Neutrophil (primary cell): Measurements from ENCODE around the gene PADI1.

Experiments
- H3K27ac ChIP-seq: fragments of 200-600 bp; sonication (generic); 2 replicates; pipeline ENCODE4 v1.5.1; 2016; ENCODE audit warnings: mild to moderate bottlenecking, moderate library complexity
- H3K27me3 ChIP-seq: fragments of 200-600 bp; sonication (generic); 2 replicates; pipeline ENCODE4 v1.6.0; 2016; ENCODE audit warnings: mild to moderate bottlenecking
- H3K36me3 ChIP-seq: fragments of 200-600 bp; sonication (generic); 2 replicates; pipeline ENCODE4 v1.5.1; 2017
- H3K4me1 ChIP-seq, 2 experiments: fragments of 200-600 bp in 1 of 2; sonication (generic) in 1 of 2; 1 replicate in 1 of 2; 2 replicates in 1 of 2; pipeline versions ENCODE4 v1.5.1 to v1.6.1; 2013 to 2016; ENCODE audit warnings: low read depth in 1 of 2, low read length in 1 of 2, mild to moderate bottlenecking in 1 of 2, moderate library complexity in 1 of 2; ENCODE audit not compliant: control insufficient read depth in 1 of 2, insufficient read depth in 1 of 2
- H3K4me3 ChIP-seq, 2 experiments: fragments of 200-600 bp in 1 of 2; sonication (generic) in 1 of 2; 1 replicate in 1 of 2; 2 replicates in 1 of 2; pipeline ENCODE4 v1.5.1; 2013 to 2016; ENCODE audit warnings: low read depth in 1 of 2, low read length in 1 of 2, mild to moderate bottlenecking in 1 of 2, moderate library complexity in 1 of 2
- H3K9me3 ChIP-seq: fragments of 200-600 bp; sonication (generic); 2 replicates; pipeline ENCODE4 v1.5.1; 2016
- CTCF ChIP-seq: fragments of 200-600 bp; sonication (generic); IDR thresholded peaks from 2 replicates; pipeline ENCODE4 v1.5.1; 2016; ENCODE audit warnings: antibody characterized with exemption

PADI1 gene

GRCh38 chr1:17230671-17231310 lies 25.9 kb downstream of the PADI1 start:
- Histone ChIP-seq H3K4me1 (peaks cover 4% of the 10 kb centered on the region in 2 experiments), H3K36me3 (no peaks in the 10 kb centered on the region), H3K27ac (no peak overlapping the region), H3K4me3 (no peak overlapping the region), H3K27me3 (no peaks in the 10 kb centered on the region), H3K9me3 (no peaks in the 10 kb centered on the region)
- no peak for TF ChIP-seq CTCF

GRCh38 chr1:17232759-17233661 lies 28.1 kb downstream of the PADI1 start:
- Histone ChIP-seq H3K9me3 (no peaks in the 10 kb centered on the region), H3K36me3 (no peaks in the 10 kb centered on the region), H3K4me1 (peaks cover 11 to 12% of the 10 kb centered on the region in 2 experiments), H3K27me3 (no peaks in the 10 kb centered on the region), H3K27ac (no peak overlapping the region), H3K4me3 (no peak overlapping the region)
- no peak for TF ChIP-seq CTCF

- TF ChIP-seq CTCF = no peak
- Histone ChIP-seq H3K27ac (no peak overlapping the region), H3K4me3 (no peak overlapping the region)
Observed at GRCh38 chr1:17233675-17234320, 28.9 kb downstream of the PADI1 start.

GRCh38 chr1:17234405-17234804 lies 29.5 kb downstream of the PADI1 start:
- H3K4me3 ChIP-seq = no peak overlapping the region
- no peaks in the 10 kb centered on the region for H3K36me3 ChIP-seq
- no peaks in the 10 kb centered on the region for H3K27me3 ChIP-seq
- H3K27ac ChIP-seq = no peak overlapping the region
- no peaks in the 10 kb centered on the region for H3K9me3 ChIP-seq
- no peak for TF ChIP-seq CTCF
- peaks cover 11 to 12% of the 10 kb centered on the region in 2 experiments for H3K4me1 ChIP-seq

More at GRCh38 chr1:17233675-17234320, 28.9 kb downstream of the PADI1 start:
- no peaks in the 10 kb centered on the region for H3K36me3 ChIP-seq
- peaks cover 11 to 12% of the 10 kb centered on the region in 2 experiments for H3K4me1 ChIP-seq
- no peaks in the 10 kb centered on the region for H3K9me3 ChIP-seq
- H3K27me3 ChIP-seq = no peaks in the 10 kb centered on the region

GRCh38 chr1:17235135-17235885 lies 30.4 kb downstream of the PADI1 start:
- no peaks in the 10 kb centered on the region for H3K9me3 ChIP-seq
- peaks cover 11 to 12% of the 10 kb centered on the region in 2 experiments for H3K4me1 ChIP-seq
- no peak for TF ChIP-seq CTCF
- H3K27ac ChIP-seq = no peak overlapping the region
- H3K27me3 ChIP-seq = no peaks in the 10 kb centered on the region
- H3K4me3 ChIP-seq = no peak overlapping the region
- H3K36me3 ChIP-seq = no peaks in the 10 kb centered on the region
